Breast epithelium (tissue), 3 donors: ENCODE data around the gene PITPNM3.

ENCODE experiments used
- CTCF ChIP-seq, 3 donors: fragments of 450-650 bp; IDR thresholded peaks; one replicate each; pipeline ENCODE4 v1.5.1; 2016 to 2017; ENCODE audit warnings: antibody characterized with exemption in 3 of 3, mild to moderate bottlenecking in 3 of 3, moderate library complexity in 3 of 3
- POLR2A ChIP-seq: fragments of 450-650 bp; IDR thresholded peaks from one replicate; pipeline ENCODE4 v1.6.1; 2016; ENCODE audit warnings: antibody characterized with exemption, mild to moderate bottlenecking, moderate library complexity
- POLR2AphosphoS5 ChIP-seq, 3 donors: sonication (generic); formaldehyde crosslinking; IDR thresholded peaks; one replicate each; pipeline ENCODE4 v1.6.1; 2017; ENCODE audit warnings: antibody characterized with exemption in 3 of 3

DNA sequence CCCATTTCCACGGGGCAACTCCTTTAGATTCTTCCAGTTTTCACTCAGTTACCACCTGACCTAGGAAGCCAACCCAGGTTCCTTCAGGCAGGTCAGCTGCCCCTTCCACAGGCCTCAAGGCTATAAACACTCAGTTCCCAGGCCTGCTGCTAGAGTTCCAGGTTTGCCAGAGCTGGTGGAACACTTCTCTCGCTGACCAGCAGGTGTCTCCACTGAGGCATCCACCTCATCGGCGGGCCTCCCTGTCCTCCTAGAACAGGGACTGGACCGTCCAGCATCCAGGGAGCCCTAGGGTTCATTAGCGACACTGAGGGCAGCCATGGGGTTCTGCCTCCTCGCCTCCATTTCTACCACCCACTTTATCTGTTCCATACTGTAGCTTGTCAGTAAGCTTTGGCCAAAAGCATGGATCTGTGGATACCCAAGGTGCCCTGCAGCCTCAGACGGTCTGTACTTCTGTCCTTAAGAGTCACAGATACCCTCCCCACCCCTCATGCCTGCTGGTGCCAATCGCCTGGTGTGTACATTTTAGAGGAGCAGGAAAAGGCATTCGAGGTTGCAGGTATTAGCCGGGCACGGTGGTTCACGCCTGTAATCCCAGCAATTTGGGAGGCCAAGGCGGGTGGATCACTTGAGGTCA lies 83.1 kb downstream of the PITPNM3 start:
- TF ChIP-seq CTCF (IDR thresholded peaks at IDR 0.05) (peak; percentile 70 to 87 (median 82)), POLR2A (no peak), POLR2AphosphoS5 (IDR thresholded peaks at IDR 0.05) (no peak)
